NAMALWA (cell line): ENCODE measurements around the gene MYBPC1.
A peak's percentile ranks its signal among the peaks of the same experiment; 100 is the strongest.

ENCODE experiments used
- DNase-seq: peaks from one replicate; pipeline ENCODE4 v3.0.0-alpha.2; 2015; ENCODE audit warnings: low spot score

MYBPC1 gene

DNA sequence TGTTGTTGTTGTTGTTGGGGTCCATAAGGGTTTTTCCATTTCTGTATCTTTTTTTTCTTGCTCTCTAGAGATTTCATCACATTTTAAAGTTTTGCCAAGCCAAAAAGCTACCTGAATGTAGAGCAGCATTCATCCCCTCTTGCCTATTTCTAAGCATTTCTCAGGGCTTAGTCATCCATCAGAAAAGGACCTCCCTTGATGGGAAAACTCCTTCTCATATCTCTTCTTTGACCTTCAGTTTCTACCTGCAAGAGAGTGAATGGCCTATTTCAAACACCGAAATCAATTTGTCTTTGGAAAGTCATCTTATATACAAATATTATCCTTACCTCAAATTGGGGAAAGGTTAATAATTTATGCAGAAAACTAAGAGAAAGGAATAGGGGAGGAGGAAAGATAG lies 4.5 kb downstream of the MYBPC1 start:
- DNase-seq: no peak

DNA sequence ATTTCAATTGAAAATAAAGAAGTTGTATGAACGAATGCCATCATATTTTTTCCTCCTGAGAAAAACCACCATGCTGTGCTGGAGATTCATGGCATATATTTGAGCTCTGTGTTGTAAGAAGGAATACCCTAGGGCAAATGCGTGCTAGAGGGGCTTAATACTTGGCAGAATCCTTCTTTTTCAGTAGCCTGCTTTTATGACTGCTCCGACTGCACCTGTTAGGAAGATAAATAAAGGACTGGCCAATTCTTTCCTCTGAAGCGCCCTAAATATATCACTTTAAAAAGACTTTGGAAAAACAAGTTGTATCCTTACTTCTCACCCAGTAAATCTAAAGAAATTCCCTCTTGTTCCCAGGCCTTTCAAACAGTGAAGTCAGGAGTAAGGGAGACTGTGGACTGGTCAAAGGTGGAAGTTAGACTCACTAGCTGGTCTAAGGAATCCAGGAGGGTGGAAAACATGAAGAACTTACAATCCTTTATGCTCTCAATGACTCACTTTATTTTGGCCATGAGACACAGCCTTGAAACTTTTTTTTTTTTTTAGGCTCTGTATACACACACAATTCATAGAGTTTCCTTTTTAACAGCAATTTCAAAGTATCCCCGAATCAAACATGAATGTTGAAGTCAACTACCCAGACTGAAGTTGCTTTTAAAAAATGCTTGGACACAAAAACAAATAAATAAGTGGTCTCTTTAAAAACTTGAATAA lies 5.2 kb downstream of the MYBPC1 start:
- no peak for DNase-seq

- no peak for DNase-seq
Measured at GRCh38 chr12:101604132-101604531, 9.4 kb downstream of the MYBPC1 start.

GRCh38 chr12:101607894-101608293 lies 13.1 kb downstream of the MYBPC1 start:
- no peak for DNase-seq

DNA sequence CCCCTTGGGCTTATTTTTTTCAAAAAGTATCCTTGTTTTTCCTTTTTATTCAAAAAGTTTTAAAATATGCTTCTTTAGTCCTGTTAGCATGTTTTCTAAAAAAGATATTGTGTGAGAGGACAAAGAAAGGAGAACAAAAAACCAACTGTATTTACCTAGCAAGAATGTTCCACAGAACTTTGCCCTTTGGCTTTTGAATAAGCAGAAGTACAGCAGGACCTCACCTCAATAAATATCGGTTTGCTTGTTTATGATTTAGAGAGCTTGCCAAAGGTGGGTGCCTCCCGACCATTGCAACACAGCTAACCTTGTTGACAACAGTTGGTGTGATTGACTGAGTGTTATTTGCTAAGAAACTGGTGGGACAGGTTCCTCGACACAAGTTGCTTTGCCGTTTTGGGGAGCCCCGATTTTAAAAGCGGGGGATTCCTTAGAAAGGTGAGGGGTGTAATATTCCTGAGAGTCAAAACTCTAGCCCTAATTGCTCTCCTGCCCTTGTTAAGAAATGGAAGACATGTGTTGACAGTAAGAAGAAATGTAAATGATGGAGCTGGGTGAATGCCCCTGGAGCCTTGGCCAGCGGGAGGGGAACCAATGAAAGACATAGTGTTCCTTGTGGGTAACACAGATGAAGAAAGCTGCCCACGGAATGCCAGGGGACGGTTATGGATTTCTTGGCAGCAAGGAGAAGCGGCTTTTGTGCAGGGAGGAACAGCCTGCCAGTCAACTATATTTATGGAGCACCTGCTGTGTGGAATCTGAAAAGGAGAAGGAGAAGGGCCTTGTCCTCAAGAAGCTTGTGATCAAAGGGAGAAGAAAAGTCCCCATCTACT lies 13.7 kb downstream of the MYBPC1 start:
- DNase-seq: no peak

GRCh38 chr12:101609198-101609597 lies 14.4 kb downstream of the MYBPC1 start:
- no peak for DNase-seq

- no peak for DNase-seq
Measured at GRCh38 chr12:101612160-101612916, 17.6 kb downstream of the MYBPC1 start.

DNA sequence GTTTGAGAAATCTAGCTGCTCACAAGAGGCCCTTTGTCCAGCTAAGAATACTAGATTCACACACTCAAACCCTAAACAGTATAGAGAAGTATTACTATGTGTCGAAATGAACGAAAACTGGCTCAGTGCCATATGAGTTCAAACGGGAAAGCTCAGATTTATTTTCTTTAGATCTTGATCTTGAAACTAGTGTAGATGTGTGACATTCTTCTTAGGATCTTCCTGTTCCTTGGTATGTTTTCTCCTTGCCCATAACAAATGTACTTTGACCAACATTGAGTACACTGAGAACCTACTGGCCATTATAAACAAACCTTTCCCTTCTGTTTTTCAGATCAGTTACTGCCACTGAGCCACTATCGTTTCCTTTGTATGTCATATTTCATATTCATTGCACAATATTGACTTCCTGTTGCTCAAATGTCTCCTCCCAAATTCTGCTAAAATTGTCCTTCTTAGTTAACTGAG lies 21.3 kb downstream of the MYBPC1 start:
- peak; percentile 29 for DNase-seq

GRCh38 chr12:101619026-101619786 lies 24.4 kb downstream of the MYBPC1 start:
- no peak for DNase-seq

GRCh38 chr12:101619858-101620761 lies 25.3 kb downstream of the MYBPC1 start:
- no peak for DNase-seq

DNA sequence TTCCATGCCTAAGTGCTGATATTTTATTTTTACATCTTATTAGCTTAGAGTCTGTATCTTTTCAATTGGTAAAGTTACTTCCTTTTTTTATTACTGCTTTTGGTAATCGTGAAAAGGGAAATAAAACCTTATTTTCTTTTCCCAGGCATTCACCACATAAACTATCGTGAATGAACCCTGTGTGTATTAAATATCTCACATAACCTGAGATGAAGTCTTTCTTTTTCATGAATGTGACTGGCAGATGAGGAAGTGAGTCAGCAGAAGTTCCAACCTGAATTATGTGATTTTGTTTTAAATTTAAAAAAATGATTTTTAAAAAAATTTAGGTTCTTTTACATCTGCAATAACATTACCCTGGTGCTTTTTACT lies 26.0 kb downstream of the MYBPC1 start:
- peak; percentile 21 for DNase-seq

DNA sequence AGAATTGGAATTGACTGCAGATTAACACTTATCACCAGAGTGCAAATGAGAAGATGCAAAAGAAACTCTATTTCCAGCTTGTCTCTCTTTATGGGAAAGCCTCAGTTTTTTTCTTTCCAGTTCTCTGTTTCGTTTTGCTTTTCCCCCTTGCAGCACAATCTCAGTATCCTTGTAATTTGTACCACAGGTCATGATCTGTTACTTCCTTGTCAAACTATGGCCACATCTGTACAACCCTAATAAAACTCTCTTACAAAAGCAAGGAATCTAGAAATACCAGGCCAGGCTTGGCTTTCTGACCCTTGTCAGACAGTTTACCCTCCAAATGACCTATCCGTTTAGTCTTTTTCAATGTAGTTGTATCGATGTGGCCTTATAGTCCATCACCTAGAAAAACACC lies 33.9 kb downstream of the MYBPC1 start:
- no peak for DNase-seq

DNA sequence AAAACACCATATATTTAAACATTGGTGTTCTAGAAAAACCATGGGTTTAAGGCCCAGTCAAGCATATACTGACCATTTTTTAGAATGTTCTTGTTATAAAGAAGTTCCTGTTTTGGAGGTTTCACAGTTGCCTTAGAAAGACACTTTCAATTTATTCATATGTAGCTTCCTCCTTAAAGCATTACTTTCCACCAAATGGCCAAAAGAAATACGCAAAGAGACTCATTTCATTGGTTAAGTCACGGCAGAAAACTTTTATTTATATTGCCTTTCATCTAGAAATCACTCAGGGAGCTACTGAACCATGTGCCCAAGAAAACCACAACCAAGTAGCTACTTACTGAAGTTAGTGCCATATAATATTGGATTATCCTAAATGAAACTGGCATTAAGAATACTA lies 40.0 kb downstream of the MYBPC1 start:
- peak; percentile 88 for DNase-seq

GRCh38 chr12:101637936-101638335 lies 43.2 kb downstream of the MYBPC1 start:
- no peak for DNase-seq

GRCh38 chr12:101642115-101643067 lies 47.6 kb downstream of the MYBPC1 start:
- no peak for DNase-seq

GRCh38 chr12:101647711-101648110 lies 52.9 kb downstream of the MYBPC1 start:
- no peak for DNase-seq

- DNase-seq: no peak
Measured at GRCh38 chr12:101648195-101648594, 53.4 kb downstream of the MYBPC1 start.

DNA sequence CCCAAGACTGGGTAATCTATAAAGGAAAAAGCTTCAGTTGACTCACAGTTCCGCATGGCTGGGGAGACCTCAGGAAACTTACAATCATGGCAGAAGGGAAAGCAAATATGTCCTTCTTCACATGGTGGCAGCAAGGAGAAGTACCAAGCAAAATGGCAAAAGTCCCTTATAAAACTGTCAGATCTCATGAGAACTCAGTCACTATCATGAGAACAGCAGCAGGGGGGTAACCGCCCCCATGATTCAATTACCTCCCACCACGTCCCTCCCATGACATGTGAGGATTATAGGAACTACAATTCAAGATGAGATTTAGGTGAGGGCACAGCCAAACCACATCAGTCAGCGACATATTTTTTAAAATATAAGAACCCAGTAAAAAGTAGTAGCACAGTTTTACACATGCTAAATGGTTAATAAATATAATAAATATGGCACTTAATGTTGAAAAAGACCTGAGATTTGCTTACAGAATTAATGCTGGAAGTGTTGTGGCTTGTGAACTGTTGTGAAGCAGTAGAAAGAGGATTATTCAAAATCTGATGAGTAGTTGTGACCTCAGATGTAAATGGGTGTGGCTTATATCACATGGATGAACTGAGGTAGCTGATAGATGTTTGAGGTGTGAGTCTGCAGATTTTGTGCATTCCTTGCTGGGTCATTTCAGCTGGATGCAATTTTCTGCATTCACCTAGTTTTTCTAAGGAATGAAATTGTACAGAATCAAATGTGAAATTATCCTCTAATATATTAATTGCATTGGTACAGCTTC lies 55.8 kb downstream of the MYBPC1 start:
- no peak for DNase-seq

- DNase-seq: no peak
Measured at GRCh38 chr12:101653030-101653429, 58.3 kb downstream of the MYBPC1 start.
